ENCODE results near the gene RNF212B.

The RNF212B gene

GRCh38 chr14:23297096-23297495, 59.4 kb downstream of the RNF212B start:
- no peak for DNase-seq (ENCODE audit: low read depth in 1 of 2, low spot score in 1 of 2)
- Histone ChIP-seq H3K4me3 (replicated peaks; ENCODE audit: insufficient read depth, low read length) (no peak overlapping the region), H3K27me3 (ENCODE audit: insufficient read depth, poor library complexity, severe bottlenecking) (no peaks in the 10 kb centered on the region), H3K27ac (replicated peaks) (no peak overlapping the region)
- TF ChIP-seq REST (IDR thresholded peaks at IDR 0.05; ENCODE audit: insufficient replicate concordance, low read depth), result no peak
- TF ChIP-seq CTCF (IDR thresholded peaks at IDR 0.05; ENCODE audit: insufficient read depth, low read length), result no peak
- no peak for TF ChIP-seq SPI1 (IDR thresholded peaks at IDR 0.05; ENCODE audit: borderline replicate concordance, low read depth)
- no peak for TF ChIP-seq GABPA (IDR thresholded peaks at IDR 0.05; ENCODE audit: low read depth)
- TF ChIP-seq POLR2AphosphoS5 (IDR thresholded peaks at IDR 0.05; ENCODE audit: low read depth), result no peak

- no peak overlapping the region for H3K27ac ChIP-seq (replicated peaks)
- no peak for TF ChIP-seq REST (IDR thresholded peaks at IDR 0.05; ENCODE audit: insufficient replicate concordance, low read depth)
- no peak for TF ChIP-seq SPI1 (IDR thresholded peaks at IDR 0.05; ENCODE audit: borderline replicate concordance, low read depth)
- H3K27me3 ChIP-seq (ENCODE audit: insufficient read depth, poor library complexity, severe bottlenecking), result no peaks in the 10 kb centered on the region
- no peak overlapping the region for H3K4me3 ChIP-seq (replicated peaks; ENCODE audit: insufficient read depth, low read length)
- DNase-seq (ENCODE audit: low read depth in 1 of 2, low spot score in 1 of 2), result no peak
These were observed 60.0 kb downstream of the RNF212B start for GRCh38 chr14:23297611-23298277.

- Histone ChIP-seq H3K4me3 (replicated peaks; ENCODE audit: insufficient read depth, low read length) (no peak overlapping the region), H3K27ac (replicated peaks) (no peak overlapping the region), H3K27me3 (ENCODE audit: insufficient read depth, poor library complexity, severe bottlenecking) (no peaks in the 10 kb centered on the region)
- DNase-seq (ENCODE audit: low read depth in 1 of 2, low spot score in 1 of 2), result peak in 1 of 2 experiments; percentile 31
- TF ChIP-seq SPI1 (IDR thresholded peaks at IDR 0.05; ENCODE audit: borderline replicate concordance, low read depth), result no peak
- TF ChIP-seq POLR2AphosphoS5 (IDR thresholded peaks at IDR 0.05; ENCODE audit: low read depth), result no peak
- TF ChIP-seq CTCF (IDR thresholded peaks at IDR 0.05; ENCODE audit: insufficient read depth, low read length), result no peak
- no peak for TF ChIP-seq GABPA (IDR thresholded peaks at IDR 0.05; ENCODE audit: low read depth)
- no peak for TF ChIP-seq REST (IDR thresholded peaks at IDR 0.05; ENCODE audit: insufficient replicate concordance, low read depth)
These were observed 61.6 kb downstream of the RNF212B start for GRCh38 chr14:23299211-23299957.
